ENCODE results near the gene RWDD1. TPM values are rescaled to one million over a fixed set of nuclear protein-coding genes. Genes with fewer than 3 reads are reported as not detected.

The RWDD1 gene
- total RNA-seq, 1 donor from 2014 or later = 49.6 TPM

DNA sequence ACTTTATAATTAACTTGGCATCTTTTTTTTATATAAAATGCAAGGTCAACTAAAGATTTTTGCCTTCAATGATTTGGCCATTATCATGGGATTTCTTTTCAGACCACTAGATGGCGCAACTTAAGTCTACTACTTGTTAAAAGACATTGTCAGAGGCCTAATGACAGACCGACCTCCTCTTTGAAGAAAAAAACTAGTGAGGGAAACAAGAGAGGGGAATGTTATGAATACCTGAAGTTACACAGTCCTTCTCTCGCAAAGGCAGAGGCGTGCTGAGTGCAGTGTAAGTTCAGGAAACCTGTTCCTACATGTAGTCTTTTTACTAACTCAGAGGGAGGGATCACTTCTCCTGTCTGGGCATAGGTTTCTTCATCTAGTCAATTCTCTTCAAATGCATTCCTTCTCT, 35.1 kb upstream of the RWDD1 start:
- Mint-ChIP-seq H3K9me3 (no peaks in the 10 kb centered on the region), H3K4me1 (peaks cover 16% of the 10 kb centered on the region), H3K27ac (ENCODE audit: unreplicated experiment) (no peak overlapping the region), H3K4me3 (no peak overlapping the region), H3K27me3 (ENCODE audit: low read depth) (peaks cover 19% of the 10 kb centered on the region), H3K36me3 (ENCODE audit: low read depth) (no peaks in the 10 kb centered on the region)
- peak; percentile 30 for DNase-seq (ENCODE audit: low read depth, low spot score)
- TF ChIP-seq, protein P1, sequence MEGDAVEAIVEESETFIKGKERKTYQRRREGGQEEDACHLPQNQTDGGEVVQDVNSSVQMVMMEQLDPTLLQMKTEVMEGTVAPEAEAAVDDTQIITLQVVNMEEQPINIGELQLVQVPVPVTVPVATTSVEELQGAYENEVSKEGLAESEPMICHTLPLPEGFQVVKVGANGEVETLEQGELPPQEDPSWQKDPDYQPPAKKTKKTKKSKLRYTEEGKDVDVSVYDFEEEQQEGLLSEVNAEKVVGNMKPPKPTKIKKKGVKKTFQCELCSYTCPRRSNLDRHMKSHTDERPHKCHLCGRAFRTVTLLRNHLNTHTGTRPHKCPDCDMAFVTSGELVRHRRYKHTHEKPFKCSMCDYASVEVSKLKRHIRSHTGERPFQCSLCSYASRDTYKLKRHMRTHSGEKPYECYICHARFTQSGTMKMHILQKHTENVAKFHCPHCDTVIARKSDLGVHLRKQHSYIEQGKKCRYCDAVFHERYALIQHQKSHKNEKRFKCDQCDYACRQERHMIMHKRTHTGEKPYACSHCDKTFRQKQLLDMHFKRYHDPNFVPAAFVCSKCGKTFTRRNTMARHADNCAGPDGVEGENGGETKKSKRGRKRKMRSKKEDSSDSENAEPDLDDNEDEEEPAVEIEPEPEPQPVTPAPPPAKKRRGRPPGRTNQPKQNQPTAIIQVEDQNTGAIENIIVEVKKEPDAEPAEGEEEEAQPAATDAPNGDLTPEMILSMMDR (conservative IDR thresholded peaks at IDR 0.05) = peak; percentile 88

DNA sequence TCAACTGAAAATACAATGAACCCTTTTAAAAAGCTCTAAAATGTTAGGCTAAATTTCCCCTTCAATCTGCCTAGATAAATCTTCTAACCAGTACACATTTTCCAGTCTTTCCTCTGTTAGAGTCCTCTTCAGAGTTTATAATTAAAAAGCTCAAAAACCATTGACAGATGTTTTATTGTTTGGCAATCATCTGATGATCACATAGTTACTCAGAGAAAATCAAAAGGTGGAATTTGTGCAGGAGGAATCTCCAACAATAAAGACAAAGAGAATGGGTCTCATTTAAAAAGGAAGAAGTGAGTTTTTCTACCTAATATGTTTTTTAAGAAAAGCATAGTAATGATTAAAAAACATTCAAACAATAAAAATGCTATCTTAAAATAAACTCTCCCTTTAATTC, 28.9 kb upstream of the RWDD1 start:
- Mint-ChIP-seq H3K9me3 (no peaks in the 10 kb centered on the region), H3K4me3 (no peak overlapping the region), H3K27me3 (ENCODE audit: low read depth) (peaks cover 4% of the 10 kb centered on the region), H3K4me1 (no peaks in the 10 kb centered on the region), H3K27ac (ENCODE audit: unreplicated experiment) (no peak overlapping the region), H3K36me3 (ENCODE audit: low read depth) (no peaks in the 10 kb centered on the region)
- DNase-seq (ENCODE audit: low read depth, low spot score) = no peak
- TF ChIP-seq, protein P1 (conservative IDR thresholded peaks at IDR 0.05) = no peak

DNA sequence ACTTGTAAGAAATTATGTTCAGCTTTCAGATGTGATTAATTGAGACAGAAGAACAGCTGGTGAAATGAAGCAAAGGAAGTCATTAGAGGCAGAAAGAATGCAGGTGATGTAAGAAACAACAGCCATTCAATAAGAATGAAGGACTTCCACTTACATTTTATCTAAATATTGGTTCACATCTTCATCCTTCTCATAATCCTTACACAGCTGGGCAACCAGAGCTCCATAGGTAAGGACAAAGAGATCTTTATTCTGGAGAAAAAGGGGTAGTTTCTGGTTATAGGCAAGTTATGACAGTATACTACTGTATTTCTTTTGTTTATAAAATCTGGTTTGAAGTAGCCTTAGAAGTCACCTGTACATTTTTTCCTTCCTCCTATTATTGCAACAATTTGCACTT, 28.2 kb upstream of the RWDD1 start:
- Mint-ChIP-seq H3K27me3 (ENCODE audit: low read depth) (peaks cover 7% of the 10 kb centered on the region), H3K4me3 (no peak overlapping the region), H3K27ac (ENCODE audit: unreplicated experiment) (no peak overlapping the region), H3K9me3 (no peaks in the 10 kb centered on the region), H3K36me3 (ENCODE audit: low read depth) (no peaks in the 10 kb centered on the region), H3K4me1 (no peaks in the 10 kb centered on the region)
- no peak for DNase-seq (ENCODE audit: low read depth, low spot score)
- TF ChIP-seq, protein P1 (conservative IDR thresholded peaks at IDR 0.05) = no peak

DNA sequence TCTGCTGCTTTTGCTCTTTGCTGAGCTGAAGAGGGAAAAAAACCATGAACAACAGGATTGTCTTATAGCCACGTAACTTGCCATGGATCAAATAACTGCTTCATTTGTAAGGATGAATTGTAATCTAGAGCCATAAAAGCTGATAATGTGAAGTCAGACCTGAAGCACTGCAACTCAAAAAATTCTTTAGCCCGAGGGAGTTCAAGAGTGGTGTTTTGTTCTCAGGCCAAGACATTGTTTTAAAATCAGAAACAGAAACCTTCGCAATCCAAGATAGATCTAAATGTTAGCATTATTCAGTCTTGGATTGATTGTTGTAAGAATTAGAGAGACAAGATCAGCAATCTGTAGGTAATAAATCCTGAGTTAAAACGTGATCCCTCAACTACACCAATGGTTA, 25.7 kb upstream of the RWDD1 start, which contains the start of gene TRAPPC3L:
TSS of gene TRAPPC3L (minus strand) at position 34 of the 400 bp plus-strand sequence. CDS start 170 bp downstream, outside the sequence.
- Mint-ChIP-seq H3K4me1 (peaks cover under 1% of the 10 kb centered on the region), H3K4me3 (no peak within 1 kb of the TSS), H3K27me3 (ENCODE audit: low read depth) (peaks cover 6% of the 10 kb centered on the region), H3K36me3 (ENCODE audit: low read depth) (no peaks in the 10 kb centered on the region), H3K9me3 (no peaks in the 10 kb centered on the region), H3K27ac (ENCODE audit: unreplicated experiment) (no peak within 1 kb of the TSS)
- DNase-seq (ENCODE audit: low read depth, low spot score) = no peak
- TF ChIP-seq, protein P1 (conservative IDR thresholded peaks at IDR 0.05) = no peak

DNA sequence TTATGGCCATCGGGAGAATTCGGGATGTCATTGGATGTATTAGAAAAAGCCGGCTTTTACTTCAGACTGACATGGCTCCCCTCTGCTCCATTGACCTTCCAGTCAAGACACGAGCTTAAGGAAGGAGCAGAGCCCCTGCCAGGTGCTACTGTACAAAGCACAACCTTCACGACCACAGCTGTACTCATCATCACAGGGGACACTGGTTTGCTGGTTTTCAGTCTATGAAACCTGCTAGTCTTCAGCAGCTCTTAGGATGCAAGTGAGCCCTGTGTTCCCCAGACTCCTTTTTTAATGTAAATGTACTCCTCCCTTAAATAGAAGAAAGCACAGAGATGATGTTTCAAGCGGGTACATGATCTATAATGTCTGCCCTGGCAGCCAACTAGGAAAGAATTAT, 23.9 kb upstream of the RWDD1 start:
- H3K27ac Mint-ChIP-seq (ENCODE audit: unreplicated experiment) = no peak overlapping the region
- H3K4me1 Mint-ChIP-seq = peaks cover 6% of the 10 kb centered on the region
- DNase-seq (ENCODE audit: low read depth, low spot score) = no peak
- H3K4me3 Mint-ChIP-seq = no peak overlapping the region
- H3K9me3 Mint-ChIP-seq = no peaks in the 10 kb centered on the region
- H3K36me3 Mint-ChIP-seq (ENCODE audit: low read depth) = no peaks in the 10 kb centered on the region
- H3K27me3 Mint-ChIP-seq (ENCODE audit: low read depth) = peaks cover 7% of the 10 kb centered on the region
- TF ChIP-seq, protein P1 (conservative IDR thresholded peaks at IDR 0.05) = no peak

DNA sequence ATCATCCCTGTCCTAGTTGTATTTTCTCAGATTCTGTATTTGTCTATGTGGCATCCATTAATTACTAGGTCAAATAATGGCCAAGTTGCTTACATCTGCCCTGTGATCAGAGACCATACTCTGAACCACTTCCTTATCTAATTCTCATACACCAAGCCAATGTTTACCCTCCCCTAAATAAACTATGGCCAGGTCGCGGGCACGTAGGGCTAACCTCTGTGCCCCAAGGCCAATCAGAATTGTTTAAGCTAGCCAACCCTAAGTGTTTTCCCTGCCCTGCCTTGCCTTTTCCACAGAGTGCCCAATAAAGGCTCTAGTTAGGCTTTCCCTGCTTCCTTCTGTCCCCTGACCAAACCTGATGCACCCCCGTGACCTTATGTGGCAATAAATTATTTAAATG, 20.5 kb upstream of the RWDD1 start:
- no peak for DNase-seq (ENCODE audit: low read depth, low spot score)
- Mint-ChIP-seq H3K9me3 (no peaks in the 10 kb centered on the region), H3K27ac (ENCODE audit: unreplicated experiment) (no peak overlapping the region), H3K27me3 (ENCODE audit: low read depth) (peaks cover 12% of the 10 kb centered on the region), H3K4me1 (peaks cover 6% of the 10 kb centered on the region), H3K4me3 (no peak overlapping the region), H3K36me3 (ENCODE audit: low read depth) (no peaks in the 10 kb centered on the region)
- TF ChIP-seq, protein P1 (conservative IDR thresholded peaks at IDR 0.05) = no peak

Data from neural crest cell (in vitro differentiated cells).